Lung (tissue), 12 donors: ENCODE results near the gene TVP23C. TPM values are rescaled to one million over a fixed set of nuclear protein-coding genes. Genes with fewer than 3 reads are reported as not detected.

Experiments
- ATAC-seq: fragments of 200-7000 bp; cut with Tn5 transposase; one replicate; pipeline ENCODE4 v1.9.1; 2020; ENCODE audit warnings: moderate number of reproducible peaks; ENCODE audit not compliant: insufficient read depth, low FRiP score
- DNase-seq, 3 donors: peaks; one replicate each; pipeline ENCODE4 v3.0.0-alpha.2; 2013 to 2017
- H3K27ac ChIP-seq, 2 donors: one replicate each; pipeline ENCODE4 v1.5.1; 2013; ENCODE audit warnings: mild to moderate bottlenecking in 2 of 2, moderate library complexity in 2 of 2, control low read depth in 1 of 2, inconsistent platforms in 1 of 2, low read depth in 1 of 2, low read length in 1 of 2
- H3K27me3 ChIP-seq, 3 donors: one replicate each; pipeline ENCODE4 v1.5.1; 2013; ENCODE audit warnings: low read length in 2 of 3; ENCODE audit not compliant: control insufficient read depth in 3 of 3, insufficient read depth in 3 of 3
- H3K36me3 ChIP-seq, 4 donors: one replicate each; pipeline ENCODE4 v1.5.1; 2013; ENCODE audit warnings: low read length in 4 of 4, mild to moderate bottlenecking in 1 of 4, moderate library complexity in 1 of 4; ENCODE audit not compliant: control insufficient read depth in 4 of 4, insufficient read depth in 4 of 4
- H3K4me1 ChIP-seq, 5 donors: one replicate each; pipeline ENCODE4 v1.5.1; 2013; ENCODE audit warnings: low read length in 5 of 5, mild to moderate bottlenecking in 2 of 5, moderate library complexity in 1 of 5; ENCODE audit not compliant: control insufficient read depth in 5 of 5, insufficient read depth in 5 of 5
- H3K4me3 ChIP-seq: one replicate; pipeline ENCODE4 v1.5.1; 2013; ENCODE audit warnings: mild to moderate bottlenecking, control low read depth, moderate library complexity
- H3K9ac ChIP-seq, 2 donors: one replicate each; pipeline ENCODE4 v1.5.1; 2013; ENCODE audit warnings: low read length in 2 of 2, control low read depth in 1 of 2; ENCODE audit not compliant: insufficient read depth in 1 of 2
- H3K9me3 ChIP-seq, 4 donors: one replicate each; pipeline ENCODE4 v1.5.1; 2013; ENCODE audit warnings: low read length in 3 of 4, mild to moderate bottlenecking in 1 of 4, moderate library complexity in 1 of 4; ENCODE audit not compliant: control insufficient read depth in 4 of 4, insufficient read depth in 3 of 4
- CTCF ChIP-seq: IDR thresholded peaks from 2 replicates; pipeline ENCODE4 v1.5.1; 2012; ENCODE audit warnings: mild to moderate bottlenecking; ENCODE audit errors: control extremely low read depth, extremely low read depth
- WGBS, 2 donors: extraction: QIAGEN DNeasy Blood & Tissue Kit; methylation state at CpG; one replicate each; pipeline ENCODE4 v1.1.7; 2013; 5-methylcytosine and 5-hydroxymethylcytosine counted together
- polyA plus RNA-seq, 2 donors: library from polyadenylated mRNA; stranded (reverse); fragments of 200-250 nt; gene quantifications; one replicate each; pipeline ENCODE4 v1.2.1, GENCODE V29; 2013
- total RNA-seq, 2 donors: library from RNA; depleted of rRNA in 1 of 2; stranded (reverse); fragments of >200 nt in 1 of 2; gene quantifications; one replicate each; pipeline ENCODE4 v1.2.1, GENCODE V29; 2014 to 2021
- donor health status: control.
- donor health status: control.
- donor health status: Bipolar disorder and iron deficiency.
- donor health status: healthy.
- donor health status: DM: yes; HTN: yes; CAD: no.

TVP23C gene
- total and polyA plus RNA-seq, 4 donors: 2.7 to 80.8 (median 13.0) TPM

DNA sequence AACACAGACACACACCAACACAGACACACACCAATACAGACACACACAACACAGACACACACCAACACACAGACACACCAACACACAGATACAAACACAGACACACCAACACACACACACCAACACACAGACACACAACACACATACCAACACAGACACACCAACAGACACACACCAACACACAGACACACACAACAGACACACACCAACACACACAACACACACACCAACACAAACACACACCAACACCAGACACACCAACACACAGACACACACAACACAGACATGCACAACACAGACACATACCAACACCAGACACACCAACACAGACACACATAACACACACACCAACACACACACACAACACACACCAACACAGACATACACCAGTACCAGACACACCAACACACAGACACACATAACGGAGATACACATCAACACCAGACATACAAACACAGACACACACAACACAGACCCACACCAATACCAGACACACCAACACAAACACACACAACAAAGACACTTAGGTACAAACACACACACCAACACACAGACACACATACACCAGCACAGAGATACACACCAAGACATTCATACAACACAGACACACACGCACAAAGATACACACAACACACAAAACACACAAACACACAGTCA, 98.1 kb downstream of the TVP23C start:
- DNase-seq (no peak), ATAC-seq (no peak)
- 96 to 98% methylated on average over 2 of the region's 2 CpGs for WGBS, 2 donors
- Histone ChIP-seq H3K36me3 (no peaks in the 10 kb centered on the region), H3K27ac (peak overlapping the region in 1 of 2 donors; percentile 4), H3K27me3 (no peaks in the 10 kb centered on the region), H3K9ac (no peak overlapping the region), H3K4me3 (no peak overlapping the region), H3K9me3 (peaks cover 0 to 2% (median 0%) of the 10 kb centered on the region in 4 donors), H3K4me1 (peaks cover 4 to 25% (median 24%) of the 10 kb centered on the region in 5 donors)
- TF ChIP-seq CTCF: no peak

GRCh38 chr17:15464231-15464985, 98.9 kb downstream of the TVP23C start:
- no peak for TF ChIP-seq CTCF
- Histone ChIP-seq H3K4me3 (no peak overlapping the region), H3K4me1 (peaks cover 4 to 25% (median 24%) of the 10 kb centered on the region in 5 donors), H3K27ac (peak overlapping the region in 1 of 2 donors; percentile 53), H3K9ac (no peak overlapping the region), H3K27me3 (no peaks in the 10 kb centered on the region), H3K36me3 (no peaks in the 10 kb centered on the region), H3K9me3 (peaks cover 0 to 2% (median 0%) of the 10 kb centered on the region in 4 donors)
- peak; percentile 75 to 79 (median 76) for DNase-seq
- no peak for ATAC-seq
- 65 to 78% methylated on average over 11 of the region's 11 CpGs for WGBS, 2 donors

DNA sequence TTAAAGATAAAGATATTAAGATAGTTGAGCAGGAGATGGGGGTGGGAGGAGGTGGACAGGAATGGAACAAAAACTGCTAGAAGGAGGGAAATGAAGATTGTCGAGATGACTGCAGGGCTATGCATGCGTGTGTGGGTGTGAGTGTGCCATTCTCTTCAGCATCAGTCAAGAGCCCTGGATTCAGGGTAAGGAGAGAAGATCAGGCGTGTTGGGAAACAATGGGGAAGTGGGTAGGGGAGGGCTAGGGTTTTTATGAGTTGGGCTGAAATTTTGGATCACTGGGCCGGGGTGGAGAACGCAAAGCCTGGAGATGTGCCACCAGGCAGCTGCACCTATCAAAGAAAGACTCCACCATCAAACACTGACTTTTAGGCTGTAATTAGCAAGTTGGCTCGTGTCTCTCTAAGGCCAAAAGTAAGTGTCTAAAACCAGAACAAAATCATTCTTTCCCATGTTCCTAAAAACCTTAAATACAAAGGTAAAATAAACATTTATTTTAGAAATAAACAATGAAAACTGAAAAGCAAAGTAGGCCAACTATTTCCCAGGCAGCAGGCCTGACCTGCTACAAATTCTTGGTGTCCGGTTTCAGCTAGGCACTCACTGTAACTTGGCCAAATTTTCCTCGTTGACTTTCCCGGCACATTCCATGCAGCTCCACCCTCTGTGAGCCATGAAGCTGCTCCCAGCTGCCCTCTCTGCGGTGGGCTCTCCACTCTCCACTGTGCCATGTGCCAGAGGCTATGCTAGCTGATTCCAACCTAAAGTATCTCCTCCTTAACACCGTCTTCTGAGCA, 100.1 kb downstream of the TVP23C start:
- H3K36me3 ChIP-seq: no peaks in the 10 kb centered on the region
- ATAC-seq (peak; percentile 45), DNase-seq (peak; percentile 90 to 92 (median 92))
- H3K9ac ChIP-seq: peak overlapping the region in 1 of 2 donors; percentile 17
- H3K4me1 ChIP-seq: peaks cover 4 to 27% (median 24%) of the 10 kb centered on the region in 5 donors
- H3K27ac ChIP-seq: peak overlapping the region; percentile 10 to 53
- no peak for TF ChIP-seq CTCF
- WGBS, 2 donors: 42 to 65% methylated on average over 11 of the region's 11 CpGs
- no peaks in the 10 kb centered on the region for H3K27me3 ChIP-seq
- no peak overlapping the region for H3K4me3 ChIP-seq
- peaks cover 0 to 2% (median 0%) of the 10 kb centered on the region in 4 donors for H3K9me3 ChIP-seq
